Karpas-422 (cell line): Measurements from ENCODE around the gene PRAMEF1. TPM values are rescaled to one million over a fixed set of nuclear protein-coding genes. Genes with fewer than 3 reads are reported as not detected.
"Not testable (repeated sequence)": the region's sequence is repeated elsewhere in the genome, so short reads cannot be mapped to it uniquely, and the experiment has no call there.

Source experiments
- DNase-seq: peaks from one replicate; pipeline ENCODE4 v3.0.0-alpha.2; 2015
- H2AFZ ChIP-seq: fragments of 200-600 bp; sonication (generic); 2 replicates; pipeline ENCODE4 v1.6.1; 2014; ENCODE audit warnings: antibody characterized with exemption, low read length, mixed read lengths
- H3K27ac ChIP-seq: fragments of 200-600 bp; sonication (generic); 2 replicates; pipeline ENCODE4 v1.5.1; 2014; ENCODE audit warnings: mild to moderate bottlenecking, low read length, moderate library complexity
- H3K27me3 ChIP-seq: fragments of 200-600 bp; sonication (generic); 2 replicates; pipeline ENCODE4 v1.6.1; 2014; ENCODE audit warnings: low read length, mixed read lengths
- H3K36me3 ChIP-seq: fragments of 200-600 bp; sonication (generic); 2 replicates; pipeline ENCODE4 v1.6.1; 2014; ENCODE audit warnings: low read length, mixed read lengths; ENCODE audit not compliant: insufficient read depth
- H3K4me1 ChIP-seq: fragments of 200-600 bp; sonication (generic); 2 replicates; pipeline ENCODE4 v1.6.1; 2014; ENCODE audit warnings: mild to moderate bottlenecking, low read length, mixed read lengths
- H3K4me2 ChIP-seq: fragments of 200-600 bp; sonication (generic); 2 replicates; pipeline ENCODE4 v1.6.1; 2014; ENCODE audit warnings: low read length, low read depth, mild to moderate bottlenecking; ENCODE audit not compliant: poor library complexity, severe bottlenecking
- H3K4me3 ChIP-seq: fragments of 200-600 bp; sonication (generic); 2 replicates; pipeline ENCODE4 v1.5.1; 2014; ENCODE audit warnings: mild to moderate bottlenecking, antibody characterized with exemption, low read length, mixed read lengths
- H3K79me2 ChIP-seq: fragments of 200-600 bp; sonication (generic); 2 replicates; pipeline ENCODE4 v1.6.1; 2014; ENCODE audit warnings: mild to moderate bottlenecking, low read length, mixed read lengths
- H3K9ac ChIP-seq: fragments of 200-600 bp; sonication (generic); 2 replicates; pipeline ENCODE4 v1.6.0; 2014; ENCODE audit warnings: low read length
- H3K9me2 ChIP-seq: fragments of 200-600 bp; sonication (generic), shearing (Covaris generic); replicated peaks from 2 replicates; pipeline ENCODE4 v1.6.0; 2014; ENCODE audit warnings: mild to moderate bottlenecking, low read length, moderate library complexity; ENCODE audit not compliant: insufficient read depth
- H3K9me3 ChIP-seq: fragments of 300-700, 200-600 bp; sonication (generic); 2 replicates; pipeline ENCODE4 v1.6.1; 2014; ENCODE audit warnings: low read length, mixed read lengths
- H4K20me1 ChIP-seq: fragments of 200-600 bp; sonication (generic); 2 replicates; pipeline ENCODE4 v1.6.1; 2014; ENCODE audit warnings: mild to moderate bottlenecking, antibody characterized with exemption, low read length, low read depth; ENCODE audit not compliant: insufficient read depth
- total RNA-seq: library from RNA; depleted of rRNA; stranded (reverse); fragments of >200 nt; shearing (Covaris generic); gene quantifications from 2 replicates; pipeline ENCODE4 v1.2.3, GENCODE V29; 2014; ENCODE audit warnings: low replicate concordance; rRNA removed

Gene PRAMEF1
- total RNA-seq, 1 experiment from 2014 or later, result not detected

DNA sequence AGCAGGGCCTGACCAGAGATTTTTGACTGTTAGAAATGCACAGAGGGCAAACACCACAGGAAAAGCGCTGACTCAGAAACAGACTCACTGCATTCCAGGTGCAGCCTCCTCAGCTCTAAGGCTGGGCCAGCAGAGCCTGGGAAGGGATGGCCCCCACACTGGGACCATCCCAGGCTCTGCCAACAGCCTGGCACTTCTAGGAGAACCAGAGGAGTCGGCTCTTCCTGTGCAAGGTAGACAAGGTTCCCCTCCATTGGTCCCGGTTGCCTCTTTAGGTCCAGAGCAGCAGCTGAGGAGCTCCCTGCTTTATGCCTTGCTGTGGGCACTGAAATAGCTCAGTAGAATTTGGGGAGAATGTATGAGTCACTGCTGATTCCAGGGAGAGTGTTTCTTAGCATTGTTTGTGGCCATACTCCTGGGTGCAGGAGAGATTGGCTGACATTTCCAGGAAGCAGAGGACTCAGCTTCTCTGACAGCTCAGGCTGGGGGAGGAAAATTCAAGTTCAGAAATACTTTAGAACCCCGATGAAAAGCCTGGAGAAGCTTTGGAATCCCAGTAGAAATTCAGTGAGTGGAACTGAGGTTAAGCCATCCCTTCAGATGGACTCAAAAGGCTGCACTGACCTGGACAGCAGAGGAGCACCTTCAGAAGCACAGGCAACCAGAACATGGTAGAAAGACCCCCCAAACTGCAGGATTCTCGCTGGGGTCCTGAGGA is 19.7 kb downstream of the PRAMEF1 start:
- H3K27ac ChIP-seq, result no peak overlapping the region
- no peaks in the 10 kb centered on the region for H3K9me3 ChIP-seq
- no peaks in the 10 kb centered on the region for H3K79me2 ChIP-seq
- H4K20me1 ChIP-seq, result no peaks in the 10 kb centered on the region
- H3K4me1 ChIP-seq, result no peaks in the 10 kb centered on the region
- no peak overlapping the region for H2AFZ ChIP-seq
- no peak for DNase-seq
- H3K9ac ChIP-seq, result no peak overlapping the region
- no peaks in the 10 kb centered on the region for H3K36me3 ChIP-seq
- H3K9me2 ChIP-seq, result no peaks in the 10 kb centered on the region
- H3K4me2 ChIP-seq, result no peak overlapping the region
- no peak overlapping the region for H3K4me3 ChIP-seq
- H3K27me3 ChIP-seq, result no peaks in the 10 kb centered on the region

DNA sequence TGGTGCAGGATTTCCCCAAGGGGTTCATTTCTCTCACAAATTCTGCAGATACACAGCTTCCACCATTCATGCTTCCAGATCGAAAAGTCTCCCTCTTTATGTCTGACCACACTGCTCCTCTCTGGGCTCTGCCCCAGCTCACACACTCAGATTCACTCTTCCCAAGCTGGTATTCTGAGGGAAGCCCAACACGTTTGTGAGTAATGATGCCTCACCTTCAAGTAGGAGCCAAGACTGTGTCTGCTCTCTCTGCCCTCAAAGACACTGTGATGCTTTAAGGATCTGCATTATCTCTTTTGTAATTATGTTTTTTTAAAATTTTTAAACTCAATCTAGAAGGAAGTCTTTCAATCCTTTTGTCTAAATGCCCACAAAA is 20.2 kb downstream of the PRAMEF1 start:
- Histone ChIP-seq H3K4me2 (no peak overlapping the region), H3K79me2 (no peaks in the 10 kb centered on the region), H3K27me3 (no peaks in the 10 kb centered on the region), H2AFZ (no peak overlapping the region), H3K4me1 (no peaks in the 10 kb centered on the region), H3K9me2 (no peaks in the 10 kb centered on the region), H3K4me3 (no peak overlapping the region), H3K9ac (no peak overlapping the region), H3K9me3 (no peaks in the 10 kb centered on the region), H3K27ac (no peak overlapping the region), H3K36me3 (no peaks in the 10 kb centered on the region), H4K20me1 (no peaks in the 10 kb centered on the region)
- DNase-seq, result no peak

DNA sequence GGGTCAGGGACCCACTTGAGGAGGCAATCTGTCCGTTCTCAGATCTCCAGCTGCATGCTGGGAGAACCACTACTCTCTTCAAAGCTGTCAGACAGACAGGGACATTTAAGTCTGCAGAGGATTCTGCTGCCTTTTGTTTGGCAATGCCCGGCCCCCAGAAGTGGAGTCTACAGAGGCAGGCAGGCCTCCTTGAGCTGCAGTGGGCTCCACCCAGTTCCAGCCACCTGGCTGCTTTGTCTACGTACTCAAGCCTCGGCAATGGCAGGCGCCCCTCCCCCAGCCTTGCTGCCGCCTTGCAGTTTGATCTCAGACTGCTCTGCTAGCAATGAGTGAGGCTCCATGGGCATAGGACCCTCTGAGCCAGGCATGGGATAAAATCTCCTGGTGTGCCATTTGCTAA is 27.9 kb downstream of the PRAMEF1 start:
- H3K27me3 ChIP-seq, H3K9me3 ChIP-seq, H3K4me3 ChIP-seq, H3K79me2 ChIP-seq, H3K4me1 ChIP-seq, H3K4me2 ChIP-seq, H3K9ac ChIP-seq, H3K9me2 ChIP-seq, H4K20me1 ChIP-seq, H2AFZ ChIP-seq, DNase-seq, H3K27ac ChIP-seq, H3K36me3 ChIP-seq: not testable (repeated sequence)

DNA sequence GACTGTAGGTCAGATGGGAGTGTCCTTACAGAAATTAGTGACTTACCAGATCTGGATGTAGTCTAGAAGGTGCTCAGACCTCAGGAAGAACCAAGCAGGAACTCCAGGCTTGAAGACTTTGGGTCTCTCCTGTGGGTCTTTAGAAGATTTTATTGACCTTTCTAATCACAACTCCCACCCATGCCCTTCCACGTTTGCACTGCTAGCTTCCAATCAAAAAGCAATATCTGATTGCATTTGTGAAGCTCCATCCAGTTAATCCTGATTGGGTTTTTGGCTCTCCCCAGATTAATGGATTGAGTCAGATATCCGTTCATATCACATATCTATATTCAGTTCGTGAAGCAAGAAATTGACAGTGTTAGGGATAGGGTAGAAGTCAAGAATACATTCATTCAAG is 40.1 kb downstream of the PRAMEF1 start, which contains the start of gene PRAMEF11:
Gene PRAMEF11, minus strand, starts transcription at position 101 of the 400 bp plus-strand sequence. CDS start 2,621 bp downstream, outside the sequence.
- not testable (repeated sequence) for H3K9ac ChIP-seq, H3K9me3 ChIP-seq, H2AFZ ChIP-seq, H3K4me1 ChIP-seq, H3K36me3 ChIP-seq, H3K79me2 ChIP-seq, DNase-seq, H3K27ac ChIP-seq, H3K4me3 ChIP-seq, H3K4me2 ChIP-seq, H3K27me3 ChIP-seq, H4K20me1 ChIP-seq, H3K9me2 ChIP-seq

DNA sequence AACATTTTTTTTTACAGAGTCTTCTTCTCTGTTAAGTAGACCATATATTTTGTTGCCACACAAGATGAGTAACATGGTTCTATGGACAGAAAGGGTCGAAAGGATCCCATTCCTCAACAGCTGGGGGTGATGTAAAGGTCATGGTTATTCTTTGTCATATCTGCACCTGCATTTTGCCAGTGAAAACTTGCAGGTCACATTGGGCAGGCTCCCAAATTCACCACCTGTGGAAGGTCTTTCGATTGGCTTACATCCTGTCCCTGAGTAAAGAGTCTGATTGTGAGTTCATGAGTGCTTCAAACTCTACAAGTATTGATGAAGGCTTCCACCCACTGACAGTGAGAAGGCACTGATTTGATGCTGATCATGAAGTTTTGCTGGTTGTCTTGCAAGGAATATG is 42.1 kb downstream of the PRAMEF1 start:
- H3K27me3 ChIP-seq, H2AFZ ChIP-seq, H4K20me1 ChIP-seq, H3K4me2 ChIP-seq, H3K79me2 ChIP-seq, H3K4me1 ChIP-seq, DNase-seq, H3K9me2 ChIP-seq, H3K27ac ChIP-seq, H3K9ac ChIP-seq, H3K4me3 ChIP-seq, H3K36me3 ChIP-seq, H3K9me3 ChIP-seq: not testable (repeated sequence)

Other genes with a start within 250 kb of the PRAMEF1 start
- gene DHRS3, start 173.2 kb upstream of the PRAMEF1 start, total RNA-seq, result 0.19 TPM in 1 of 2 replicates, not detected in the other
- not detected in 2 replicates for gene AADACL4, start 147.3 kb upstream of the PRAMEF1 start, total RNA-seq
- gene AADACL3, start 75.3 kb upstream of the PRAMEF1 start, total RNA-seq, result not detected in 2 replicates
- not detected in 2 replicates for gene CFAP107, start 45.2 kb upstream of the PRAMEF1 start, total RNA-seq
- gene PRAMEF12, start 17.7 kb upstream of the PRAMEF1 start, total RNA-seq, result not detected in 2 replicates
- gene PRAMEF11, start 40.0 kb downstream of the PRAMEF1 start, total RNA-seq, result not detected in 2 replicates
- not detected in 2 replicates for gene HNRNPCL1, start 57.3 kb downstream of the PRAMEF1 start, total RNA-seq
- not detected in 2 replicates for gene PRAMEF2, start 65.7 kb downstream of the PRAMEF1 start, total RNA-seq
- not detected in 2 replicates for gene PRAMEF4, start 94.8 kb downstream of the PRAMEF1 start, total RNA-seq
- gene PRAMEF10, start 106.9 kb downstream of the PRAMEF1 start, total RNA-seq, result not detected in 2 replicates
- gene PRAMEF7, start 125.2 kb downstream of the PRAMEF1 start, total RNA-seq, result not detected in 2 replicates
- not detected in 2 replicates for gene PRAMEF6, start 156.2 kb downstream of the PRAMEF1 start, total RNA-seq